A549 (cell line): ENCODE results near the gene C1QTNF4. TPM values are rescaled to one million over a fixed set of nuclear protein-coding genes. Genes with fewer than 3 reads are reported as not detected.

Source experiments
- ATAC-seq, 2 experiments: fragments of 200-7000 bp in 1 of 2; fragments of >200 bp in 1 of 2; cut with Nextera tagmentation in 1 of 2; cut with Tn5 transposase in 1 of 2; 3 replicates each; pipeline versions ENCODE4 v1.8.0 to v1.9.1; 2018 to 2020; ENCODE audit warnings: mild to moderate bottlenecking in 1 of 2, moderate library complexity in 1 of 2
- CTCF ChIA-PET: fragments of 300-600 bp; sonication (Branson Sonifier 250); formaldehyde crosslinking; extraction: SDS; loops from one replicate; lab custom pipeline; 2021; ENCODE audit warnings: antibody characterized with exemption, inconsistent platforms; lab: Yijun Ruan, JAX
- POLR2A ChIA-PET: fragments of 350-600 bp; formaldehyde crosslinking; extraction: SDS; loops from one replicate; lab custom pipeline; 2021; ENCODE audit warnings: antibody characterized with exemption, inconsistent platforms; lab: Yijun Ruan, JAX
- DNase-seq, 2 experiments: peaks; one replicate each; pipeline versions ENCODE4 v3.0.0 to v3.0.0-alpha.2; 2011 to 2016; ENCODE audit warnings: low read depth in 1 of 2, low spot score in 1 of 2
- FAIRE-seq: peaks from 2 replicates; lab custom pipeline; 2011; peaks lifted over from hg19 to GRCh38; lab: Jason Lieb, UNC
- H3K27ac ChIP-seq, 2 experiments: fragments of >200 bp; sonication (Bioruptor Twin); formaldehyde crosslinking; 3 replicates each; pipeline ENCODE4 v1.5.1; 2016 to 2017
- H3K4me1 ChIP-seq: fragments of >200 bp; sonication (Bioruptor Twin); formaldehyde crosslinking; 3 replicates; pipeline ENCODE4 v1.6.1; 2016
- H3K4me2 ChIP-seq: fragments of >200 bp; sonication (Bioruptor Twin); formaldehyde crosslinking; 3 replicates; pipeline ENCODE4 v1.6.1; 2016
- H3K4me3 ChIP-seq: fragments of >200 bp; sonication (Bioruptor Twin); formaldehyde crosslinking; 3 replicates; pipeline ENCODE4 v1.5.1; 2016
- H3K9me3 ChIP-seq: fragments of >200 bp; sonication (Bioruptor Twin); formaldehyde crosslinking; 3 replicates; pipeline ENCODE4 v1.6.1; 2016
- CHD2 ChIP-seq: fragments of 150-350 bp; IDR thresholded peaks from 2 replicates; pipeline ENCODE4 v1.6.1; 2014; ENCODE audit warnings: low read length; ENCODE audit not compliant: partially characterized antibody
- CHD4 ChIP-seq: fragments of 200-600 bp; sonication (generic); IDR thresholded peaks from 2 replicates; pipeline ENCODE4 v1.6.1; 2016; ENCODE audit warnings: antibody characterized with exemption, mild to moderate bottlenecking, borderline replicate concordance
- E2F6 ChIP-seq: IDR thresholded peaks from 2 replicates; pipeline ENCODE4 v1.6.1; 2012; ENCODE audit warnings: low read depth, borderline replicate concordance
- FOSB ChIP-seq: fragments of 250-450 bp; sonication (Bioruptor Pico); IDR thresholded peaks from 2 replicates; pipeline ENCODE4 v1.5.0; 2020; ENCODE audit warnings: mild to moderate bottlenecking, moderate library complexity
- FOXS1 ChIP-seq: fragments of 250-450 bp; sonication (Bioruptor Pico); IDR thresholded peaks from 2 replicates; pipeline ENCODE4 v1.5.0; 2020; ENCODE audit warnings: mild to moderate bottlenecking, moderate library complexity
- HOXB13 ChIP-seq: fragments of 250-450 bp; sonication (Bioruptor Pico); IDR thresholded peaks from 2 replicates; pipeline ENCODE4 v1.5.0; 2020; ENCODE audit warnings: low read depth, mild to moderate bottlenecking, moderate library complexity
- HOXB5 ChIP-seq: fragments of 250-450 bp; sonication (Bioruptor Pico); IDR thresholded peaks from 2 replicates; pipeline ENCODE4 v1.5.0; 2020; ENCODE audit warnings: mild to moderate bottlenecking, moderate library complexity
- JUN ChIP-seq, 2 experiments: fragments of >200 bp; sonication (Bioruptor Twin); formaldehyde crosslinking; IDR thresholded peaks; 2 replicates in 1 of 2; 3 replicates in 1 of 2; pipeline ENCODE4 v1.6.1; 2016 to 2017
- KDM5A ChIP-seq: fragments of 200-600 bp; sonication (generic); IDR thresholded peaks from 2 replicates; pipeline ENCODE4 v1.6.1; 2016; ENCODE audit warnings: antibody characterized with exemption, mild to moderate bottlenecking
- MAX ChIP-seq: IDR thresholded peaks from 2 replicates; pipeline ENCODE4 v1.6.1; 2012
- MYC ChIP-seq: IDR thresholded peaks from 2 replicates; pipeline ENCODE4 v1.6.1; 2012; ENCODE audit warnings: mild to moderate bottlenecking, inconsistent platforms, low read length, improper control_type of control experiment, borderline replicate concordance
- PHF8 ChIP-seq: fragments of 200-600 bp; sonication (generic); IDR thresholded peaks from 2 replicates; pipeline ENCODE4 v1.6.1; 2016; ENCODE audit warnings: low read depth, mild to moderate bottlenecking, antibody characterized with exemption, moderate library complexity, borderline replicate concordance
- POLR2A ChIP-seq: IDR thresholded peaks from 2 replicates; pipeline ENCODE4 v1.6.1; 2012; ENCODE audit warnings: mild to moderate bottlenecking, low read length
- RAD21 ChIP-seq, 2 experiments: fragments of >200 bp in 1 of 2; sonication (Bioruptor Twin) in 1 of 2; formaldehyde crosslinking in 1 of 2; IDR thresholded peaks in 1 of 2; conservative IDR thresholded peaks in 1 of 2; 2 replicates in 1 of 2; 3 replicates in 1 of 2; pipeline ENCODE4 v1.6.1; 2012 to 2018; ENCODE audit warnings: inconsistent platforms in 1 of 2
- RFX5 ChIP-seq: fragments of 450-650 bp; IDR thresholded peaks from 2 replicates; pipeline ENCODE4 v1.7.1; 2014; ENCODE audit warnings: antibody characterized with exemption, mild to moderate bottlenecking, moderate library complexity
- TP53 ChIP-seq: fragments of 250-450 bp; sonication (Bioruptor Pico); IDR thresholded peaks from 2 replicates; pipeline ENCODE4 v1.5.0; 2021; ENCODE audit warnings: mild to moderate bottlenecking, moderate library complexity
- ZC3H11A ChIP-seq: fragments of 450-650 bp; IDR thresholded peaks from 2 replicates; pipeline ENCODE4 v1.6.1; 2014; ENCODE audit warnings: antibody characterized with exemption, mild to moderate bottlenecking
- WGBS: methylation state at CpG from one replicate; pipeline ENCODE4 v1.1.6; 2017; ENCODE audit errors: missing lambda C conversion rate; 5-methylcytosine and 5-hydroxymethylcytosine counted together
- polyA plus RNA-seq, 4 experiments: library from polyadenylated mRNA; depleted of rRNA in 3 of 4; stranded (reverse); fragments of >200 nt; fragmentation: RNase III in 1 of 4; extraction: RNeasy Plus Mini Kit Qiagen cat#74134 plus additional on column Dnase treatment in 1 of 4; gene quantifications; 2 replicates in 3 of 4; 3 replicates in 1 of 4; pipeline ENCODE4 v1.2.3, GENCODE V29; 2011 to 2017
- TF ChIP-seq, protein P1 (sequence below): fragments of 250-450 bp; sonication (Bioruptor Pico); IDR thresholded peaks from 2 replicates; pipeline ENCODE4 v1.5.0; 2020; ENCODE audit warnings: low read depth, mild to moderate bottlenecking, moderate library complexity
- TF ChIP-seq, protein P2 (sequence below): fragments of >200 bp; sonication (Bioruptor Twin); formaldehyde crosslinking; IDR thresholded peaks from 3 replicates; pipeline ENCODE4 v1.5.1; 2016
- TF ChIP-seq, protein P3 (sequence below): fragments of 200-600 bp; sonication (generic); IDR thresholded peaks from 2 replicates; pipeline ENCODE4 v1.6.1; 2016; ENCODE audit warnings: antibody characterized with exemption, mild to moderate bottlenecking, moderate library complexity
- TF ChIP-seq, protein P4 (sequence below): fragments of >200 bp; sonication (Bioruptor Twin); formaldehyde crosslinking; IDR thresholded peaks from 3 replicates; pipeline ENCODE4 v1.6.1; 2016

The C1QTNF4 gene
- polyA plus RNA-seq, 2 of the 4 experiments (the other 2 are of a cell fraction) = not detected

DNA sequence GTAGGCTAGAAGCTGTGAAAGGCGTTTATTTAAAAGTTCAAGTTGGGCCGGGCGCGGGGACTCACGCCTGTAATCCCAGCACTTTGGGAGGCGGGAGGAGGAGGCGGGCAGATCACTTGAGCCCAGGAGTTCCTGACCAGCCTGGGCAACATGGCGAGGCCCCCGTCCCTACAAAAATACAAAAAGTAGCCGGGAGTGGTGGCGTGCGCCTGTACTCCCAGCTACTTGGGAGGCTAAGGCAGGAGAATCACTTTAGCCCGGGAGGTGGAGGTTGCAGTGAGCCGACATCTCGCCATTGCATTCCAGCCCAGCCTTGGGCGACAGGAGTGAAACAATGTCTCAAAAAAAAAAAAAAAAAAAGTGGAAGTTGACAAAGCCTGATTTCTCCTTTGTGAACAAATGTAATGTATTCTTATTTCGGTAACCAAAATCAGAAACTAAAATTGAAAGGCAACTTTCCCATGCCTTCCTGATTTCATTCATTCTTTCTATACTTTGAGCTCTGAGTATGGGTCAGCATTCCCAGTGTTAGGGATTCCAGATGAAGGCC is 28.0 kb downstream of the C1QTNF4 start:
- 57% methylated on average over 17 of the region's 17 CpGs for WGBS
- no peaks in the 10 kb centered on the region for H3K9me3 ChIP-seq
- peak overlapping the region; percentile 98 for H3K4me2 ChIP-seq
- H3K4me1 ChIP-seq = peaks cover 17% of the 10 kb centered on the region
- POLR2A ChIA-PET = interaction anchor here (0.7 to 1.9 kb wide), 2 partner anchors 12 to 22 kb away, joined by 5 to 6 read pairs; partner anchors contain the start of genes KBTBD4 and NDUFS3
- H3K4me3 ChIP-seq = peak overlapping the region; percentile 92
- H3K27ac ChIP-seq = peak overlapping the region; percentile 95 to 96
- ATAC-seq (peak in 1 of 2 experiments; percentile 27; a peak in 3 of 6 replicates), FAIRE-seq (no peak), DNase-seq (no peak)
- TF ChIP-seq RAD21 (conservative IDR thresholded peaks at IDR 0.05 in 1 of 2, IDR thresholded peaks at IDR 0.05 in 1 of 2) (no peak), FOSB (CRISPR knock-in tag) (no peak), MYC (no peak)
- TF ChIP-seq, protein P1, sequence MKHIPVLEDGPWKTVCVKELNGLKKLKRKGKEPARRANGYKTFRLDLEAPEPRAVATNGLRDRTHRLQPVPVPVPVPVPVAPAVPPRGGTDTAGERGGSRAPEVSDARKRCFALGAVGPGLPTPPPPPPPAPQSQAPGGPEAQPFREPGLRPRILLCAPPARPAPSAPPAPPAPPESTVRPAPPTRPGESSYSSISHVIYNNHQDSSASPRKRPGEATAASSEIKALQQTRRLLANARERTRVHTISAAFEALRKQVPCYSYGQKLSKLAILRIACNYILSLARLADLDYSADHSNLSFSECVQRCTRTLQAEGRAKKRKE (CRISPR knock-in tag) = no peak
- TF ChIP-seq, protein P2, sequence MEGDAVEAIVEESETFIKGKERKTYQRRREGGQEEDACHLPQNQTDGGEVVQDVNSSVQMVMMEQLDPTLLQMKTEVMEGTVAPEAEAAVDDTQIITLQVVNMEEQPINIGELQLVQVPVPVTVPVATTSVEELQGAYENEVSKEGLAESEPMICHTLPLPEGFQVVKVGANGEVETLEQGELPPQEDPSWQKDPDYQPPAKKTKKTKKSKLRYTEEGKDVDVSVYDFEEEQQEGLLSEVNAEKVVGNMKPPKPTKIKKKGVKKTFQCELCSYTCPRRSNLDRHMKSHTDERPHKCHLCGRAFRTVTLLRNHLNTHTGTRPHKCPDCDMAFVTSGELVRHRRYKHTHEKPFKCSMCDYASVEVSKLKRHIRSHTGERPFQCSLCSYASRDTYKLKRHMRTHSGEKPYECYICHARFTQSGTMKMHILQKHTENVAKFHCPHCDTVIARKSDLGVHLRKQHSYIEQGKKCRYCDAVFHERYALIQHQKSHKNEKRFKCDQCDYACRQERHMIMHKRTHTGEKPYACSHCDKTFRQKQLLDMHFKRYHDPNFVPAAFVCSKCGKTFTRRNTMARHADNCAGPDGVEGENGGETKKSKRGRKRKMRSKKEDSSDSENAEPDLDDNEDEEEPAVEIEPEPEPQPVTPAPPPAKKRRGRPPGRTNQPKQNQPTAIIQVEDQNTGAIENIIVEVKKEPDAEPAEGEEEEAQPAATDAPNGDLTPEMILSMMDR = no peak
- CTCF ChIA-PET = interaction anchor here (0.6 to 3.4 kb wide), 2 partner anchors 13 to 651 kb away, joined by 3 to 15 read pairs; partner anchors contain the start of gene CELF1

DNA sequence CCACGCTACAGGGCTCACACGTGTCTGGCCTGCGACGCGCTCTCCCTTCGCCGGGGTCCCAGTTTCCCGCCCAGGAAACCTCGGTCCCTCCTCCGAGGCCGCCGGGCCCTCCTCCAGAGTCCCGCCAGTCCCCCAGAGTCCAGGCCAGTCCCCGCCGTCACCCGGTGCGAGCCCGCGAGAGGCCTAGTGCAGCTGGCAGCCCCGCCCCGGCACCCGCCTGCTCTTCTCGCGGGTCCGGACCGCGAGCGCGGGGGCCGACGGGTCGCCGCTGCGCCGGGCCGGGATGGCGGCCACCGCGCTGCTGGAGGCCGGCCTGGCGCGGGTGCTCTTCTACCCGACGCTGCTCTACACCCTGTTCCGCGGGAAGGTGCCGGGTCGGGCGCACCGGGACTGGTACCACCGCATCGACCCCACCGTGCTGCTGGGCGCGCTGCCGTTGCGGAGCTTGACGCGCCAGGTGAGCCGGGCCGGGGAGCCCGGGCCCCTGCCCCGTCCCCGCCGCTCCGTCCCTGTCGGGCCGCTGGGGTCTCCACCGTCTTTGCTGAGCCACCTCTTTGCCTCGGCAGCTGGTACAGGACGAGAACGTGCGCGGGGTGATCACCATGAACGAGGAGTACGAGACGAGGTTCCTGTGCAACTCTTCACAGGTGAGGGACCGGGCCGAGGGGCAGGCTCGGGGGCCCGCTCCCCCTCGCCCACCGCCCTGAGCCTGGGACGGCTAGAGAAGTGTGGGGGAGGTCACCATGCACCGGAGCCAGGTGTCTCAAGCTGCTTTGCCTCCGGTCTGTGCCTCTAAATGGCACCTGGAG is 28.7 kb downstream of the C1QTNF4 start, which contains the start of gene PTPMT1:
Gene PTPMT1 (plus strand): TSS at position 260 of the 809 bp plus-strand sequence. CDS start 24 bp downstream, at position 284.
- peak within 1 kb of the TSS; percentile 92 for H3K4me3 ChIP-seq
- WGBS = 14% methylated on average over 15 of the region's 86 CpGs
- peaks cover 17% of the 10 kb centered on the region for H3K4me1 ChIP-seq
- FAIRE-seq (no peak), DNase-seq (peak; percentile 55 to 70), ATAC-seq (peak; percentile 95 to 97)
- peak within 1 kb of the TSS; percentile 98 for H3K4me2 ChIP-seq
- ChIA-PET CTCF (interaction anchor here (1.1 to 3.4 kb wide), 6 partner anchors 8 to 151 kb away, joined by 3 to 15 read pairs (median 4); partner anchors contain the start of gene CELF1), POLR2A (interaction anchor here (0.6 to 1.9 kb wide), 3 partner anchors 8 to 21 kb away, joined by 3 to 6 read pairs (median 4); partner anchors contain the start of genes FAM180B, KBTBD4 and NDUFS3)
- peak within 1 kb of the TSS; percentile 95 to 96 for H3K27ac ChIP-seq
- H3K9me3 ChIP-seq = no peaks in the 10 kb centered on the region
- TF ChIP-seq JUN (IDR thresholded peaks at IDR 0.05) (peak; percentile 39 to 77; a peak in 4 of 5 replicates), HOXB5 (CRISPR knock-in tag) (peak; percentile 77), KDM5A (peak; percentile 66; the same call in 1 of the 2 replicates), MAX (peak; percentile 94), MYC (no peak), CHD4 (no peak), E2F6 (peak; percentile 98), TP53 (CRISPR knock-in tag) (peak; percentile 75), FOXS1 (0 out of 2 replicates have a peak, but pooled peaks have one; percentile 39), RFX5 (no peak), POLR2A (peak; percentile 87), ZC3H11A (no peak), CHD2 (peak; percentile 76), PHF8 (peak; percentile 97), HOXB13 (CRISPR knock-in tag) (peak; percentile 85)
- TF ChIP-seq, protein P2 = no peak
- TF ChIP-seq, protein P3, sequence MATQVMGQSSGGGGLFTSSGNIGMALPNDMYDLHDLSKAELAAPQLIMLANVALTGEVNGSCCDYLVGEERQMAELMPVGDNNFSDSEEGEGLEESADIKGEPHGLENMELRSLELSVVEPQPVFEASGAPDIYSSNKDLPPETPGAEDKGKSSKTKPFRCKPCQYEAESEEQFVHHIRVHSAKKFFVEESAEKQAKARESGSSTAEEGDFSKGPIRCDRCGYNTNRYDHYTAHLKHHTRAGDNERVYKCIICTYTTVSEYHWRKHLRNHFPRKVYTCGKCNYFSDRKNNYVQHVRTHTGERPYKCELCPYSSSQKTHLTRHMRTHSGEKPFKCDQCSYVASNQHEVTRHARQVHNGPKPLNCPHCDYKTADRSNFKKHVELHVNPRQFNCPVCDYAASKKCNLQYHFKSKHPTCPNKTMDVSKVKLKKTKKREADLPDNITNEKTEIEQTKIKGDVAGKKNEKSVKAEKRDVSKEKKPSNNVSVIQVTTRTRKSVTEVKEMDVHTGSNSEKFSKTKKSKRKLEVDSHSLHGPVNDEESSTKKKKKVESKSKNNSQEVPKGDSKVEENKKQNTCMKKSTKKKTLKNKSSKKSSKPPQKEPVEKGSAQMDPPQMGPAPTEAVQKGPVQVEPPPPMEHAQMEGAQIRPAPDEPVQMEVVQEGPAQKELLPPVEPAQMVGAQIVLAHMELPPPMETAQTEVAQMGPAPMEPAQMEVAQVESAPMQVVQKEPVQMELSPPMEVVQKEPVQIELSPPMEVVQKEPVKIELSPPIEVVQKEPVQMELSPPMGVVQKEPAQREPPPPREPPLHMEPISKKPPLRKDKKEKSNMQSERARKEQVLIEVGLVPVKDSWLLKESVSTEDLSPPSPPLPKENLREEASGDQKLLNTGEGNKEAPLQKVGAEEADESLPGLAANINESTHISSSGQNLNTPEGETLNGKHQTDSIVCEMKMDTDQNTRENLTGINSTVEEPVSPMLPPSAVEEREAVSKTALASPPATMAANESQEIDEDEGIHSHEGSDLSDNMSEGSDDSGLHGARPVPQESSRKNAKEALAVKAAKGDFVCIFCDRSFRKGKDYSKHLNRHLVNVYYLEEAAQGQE = peak; percentile 77
- TF ChIP-seq, protein P4, sequence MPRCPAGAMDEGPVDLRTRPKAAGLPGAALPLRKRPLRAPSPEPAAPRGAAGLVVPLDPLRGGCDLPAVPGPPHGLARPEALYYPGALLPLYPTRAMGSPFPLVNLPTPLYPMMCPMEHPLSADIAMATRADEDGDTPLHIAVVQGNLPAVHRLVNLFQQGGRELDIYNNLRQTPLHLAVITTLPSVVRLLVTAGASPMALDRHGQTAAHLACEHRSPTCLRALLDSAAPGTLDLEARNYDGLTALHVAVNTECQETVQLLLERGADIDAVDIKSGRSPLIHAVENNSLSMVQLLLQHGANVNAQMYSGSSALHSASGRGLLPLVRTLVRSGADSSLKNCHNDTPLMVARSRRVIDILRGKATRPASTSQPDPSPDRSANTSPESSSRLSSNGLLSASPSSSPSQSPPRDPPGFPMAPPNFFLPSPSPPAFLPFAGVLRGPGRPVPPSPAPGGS = peak; percentile 75; the same call in 1 of the 3 replicates
